Measurements from ENCODE around the gene APC2. TPM values are rescaled to one million over a fixed set of nuclear protein-coding genes. Genes with fewer than 3 reads are reported as not detected.

APC2 gene
- total RNA-seq, 2 experiments from 2014 or later: 0.57 to 5.5 TPM

DNA sequence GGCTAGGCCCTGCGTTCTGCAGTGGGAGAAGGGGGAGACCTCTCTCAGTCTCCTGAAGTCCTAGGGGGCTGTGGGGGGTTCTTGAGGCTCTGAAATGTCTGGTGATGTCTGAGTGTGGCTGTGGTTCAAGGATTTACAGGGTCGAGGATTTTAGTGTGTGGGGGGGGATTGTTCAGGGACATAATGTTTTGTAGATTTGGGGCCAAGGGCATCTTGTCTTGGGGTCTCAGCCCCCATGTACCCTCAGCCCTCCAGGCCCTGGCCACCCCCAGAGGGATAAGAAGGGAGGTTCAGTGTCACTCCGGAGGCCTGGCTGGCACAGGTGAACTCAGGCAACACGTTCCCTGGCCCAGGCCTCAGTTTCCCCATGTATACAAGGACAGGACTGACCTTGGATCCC is 2.4 kb upstream of the APC2 start:
- BruUV-seq (replicated peaks): no TSS peak
- no peaks in the 10 kb centered on the region for H3K9me2 ChIP-seq (ENCODE audit: insufficient read depth, low read length)
- no peak overlapping the region for H3K4me3 ChIP-seq (ENCODE audit: low read depth, low read length, poor library complexity, severe bottlenecking)
- H3K9me3 ChIP-seq (ENCODE audit: low read length): no peaks in the 10 kb centered on the region
- no peak overlapping the region for H2AFZ ChIP-seq (ENCODE audit: low read length)
- intact Hi-C loops (cut with micrococcal nuclease; ENCODE audit: unreplicated experiment): no loop called here
- DNase-seq (ENCODE audit: low spot score): no peak
- H3K27ac ChIP-seq (ENCODE audit: low read depth, low read length, poor library complexity, severe bottlenecking): no peak overlapping the region
- no peaks in the 10 kb centered on the region; the same call in 1 of the 2 replicates for H4K20me1 ChIP-seq (ENCODE audit: insufficient read depth, low read length)
- CTCF ChIA-PET (ENCODE audit: unreplicated experiment): no interaction called here
- H3K4me2 ChIP-seq (ENCODE audit: low read length): no peak overlapping the region
- H3K36me3 ChIP-seq (ENCODE audit: insufficient read depth, low read length): peaks cover 10% of the 10 kb centered on the region
- TF ChIP-seq EZH2phosphoT487 (IDR thresholded peaks at IDR 0.05; ENCODE audit: borderline replicate concordance, low read depth, low read length): no peak
- TF ChIP-seq, protein P1, sequence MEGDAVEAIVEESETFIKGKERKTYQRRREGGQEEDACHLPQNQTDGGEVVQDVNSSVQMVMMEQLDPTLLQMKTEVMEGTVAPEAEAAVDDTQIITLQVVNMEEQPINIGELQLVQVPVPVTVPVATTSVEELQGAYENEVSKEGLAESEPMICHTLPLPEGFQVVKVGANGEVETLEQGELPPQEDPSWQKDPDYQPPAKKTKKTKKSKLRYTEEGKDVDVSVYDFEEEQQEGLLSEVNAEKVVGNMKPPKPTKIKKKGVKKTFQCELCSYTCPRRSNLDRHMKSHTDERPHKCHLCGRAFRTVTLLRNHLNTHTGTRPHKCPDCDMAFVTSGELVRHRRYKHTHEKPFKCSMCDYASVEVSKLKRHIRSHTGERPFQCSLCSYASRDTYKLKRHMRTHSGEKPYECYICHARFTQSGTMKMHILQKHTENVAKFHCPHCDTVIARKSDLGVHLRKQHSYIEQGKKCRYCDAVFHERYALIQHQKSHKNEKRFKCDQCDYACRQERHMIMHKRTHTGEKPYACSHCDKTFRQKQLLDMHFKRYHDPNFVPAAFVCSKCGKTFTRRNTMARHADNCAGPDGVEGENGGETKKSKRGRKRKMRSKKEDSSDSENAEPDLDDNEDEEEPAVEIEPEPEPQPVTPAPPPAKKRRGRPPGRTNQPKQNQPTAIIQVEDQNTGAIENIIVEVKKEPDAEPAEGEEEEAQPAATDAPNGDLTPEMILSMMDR (conservative IDR thresholded peaks at IDR 0.05; ENCODE audit: low read length): no peak
- H3K79me2 ChIP-seq (ENCODE audit: insufficient read depth, low read depth, low read length): no peaks in the 10 kb centered on the region
- POLR2A ChIA-PET: no interaction called here
- H3K4me1 ChIP-seq (ENCODE audit: insufficient read depth, low read length, poor library complexity, severe bottlenecking): peaks cover 31% of the 10 kb centered on the region

DNA sequence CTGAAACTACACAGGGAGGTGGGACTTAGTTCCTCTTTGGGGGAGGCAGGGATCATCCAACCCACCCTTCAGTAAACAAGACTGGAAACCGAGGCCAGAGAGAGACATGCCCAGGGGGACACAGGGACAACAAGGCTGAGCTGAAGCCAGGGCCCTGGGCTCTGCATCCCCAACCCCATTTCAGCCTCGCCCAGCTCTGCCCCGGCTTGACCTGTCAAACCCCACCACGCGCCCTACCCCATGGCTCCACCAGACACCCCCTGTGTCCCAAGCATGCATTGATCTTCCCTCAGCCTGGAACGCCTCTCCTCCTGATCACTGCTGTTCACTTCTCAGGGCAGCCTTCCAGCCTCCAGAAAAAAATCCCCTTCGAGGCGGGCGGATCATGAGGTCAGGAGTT is 2.0 kb upstream of the APC2 start:
- TF ChIP-seq, protein P1 (conservative IDR thresholded peaks at IDR 0.05; ENCODE audit: low read length): no peak
- TF ChIP-seq EZH2phosphoT487 (IDR thresholded peaks at IDR 0.05; ENCODE audit: borderline replicate concordance, low read depth, low read length): no peak
- peaks cover 5% of the 10 kb centered on the region for H3K36me3 ChIP-seq (ENCODE audit: insufficient read depth, low read length)
- no peak overlapping the region for H3K4me2 ChIP-seq (ENCODE audit: low read length)
- H3K4me3 ChIP-seq (ENCODE audit: low read depth, low read length, poor library complexity, severe bottlenecking): no peak overlapping the region
- no peak for DNase-seq (ENCODE audit: low spot score)
- H4K20me1 ChIP-seq (ENCODE audit: insufficient read depth, low read length): no peaks in the 10 kb centered on the region; the same call in 1 of the 2 replicates
- no TSS peak for BruUV-seq (replicated peaks)
- H3K9me3 ChIP-seq (ENCODE audit: low read length): no peaks in the 10 kb centered on the region
- CTCF ChIA-PET (ENCODE audit: unreplicated experiment): no interaction called here
- H3K79me2 ChIP-seq (ENCODE audit: insufficient read depth, low read depth, low read length): no peaks in the 10 kb centered on the region
- no peak overlapping the region for H2AFZ ChIP-seq (ENCODE audit: low read length)
- H3K27ac ChIP-seq (ENCODE audit: low read depth, low read length, poor library complexity, severe bottlenecking): no peak overlapping the region
- peaks cover 31% of the 10 kb centered on the region for H3K4me1 ChIP-seq (ENCODE audit: insufficient read depth, low read length, poor library complexity, severe bottlenecking)
- POLR2A ChIA-PET: no interaction called here
- H3K9me2 ChIP-seq (ENCODE audit: insufficient read depth, low read length): no peaks in the 10 kb centered on the region
- intact Hi-C loops (cut with micrococcal nuclease; ENCODE audit: unreplicated experiment): no loop called here

DNA sequence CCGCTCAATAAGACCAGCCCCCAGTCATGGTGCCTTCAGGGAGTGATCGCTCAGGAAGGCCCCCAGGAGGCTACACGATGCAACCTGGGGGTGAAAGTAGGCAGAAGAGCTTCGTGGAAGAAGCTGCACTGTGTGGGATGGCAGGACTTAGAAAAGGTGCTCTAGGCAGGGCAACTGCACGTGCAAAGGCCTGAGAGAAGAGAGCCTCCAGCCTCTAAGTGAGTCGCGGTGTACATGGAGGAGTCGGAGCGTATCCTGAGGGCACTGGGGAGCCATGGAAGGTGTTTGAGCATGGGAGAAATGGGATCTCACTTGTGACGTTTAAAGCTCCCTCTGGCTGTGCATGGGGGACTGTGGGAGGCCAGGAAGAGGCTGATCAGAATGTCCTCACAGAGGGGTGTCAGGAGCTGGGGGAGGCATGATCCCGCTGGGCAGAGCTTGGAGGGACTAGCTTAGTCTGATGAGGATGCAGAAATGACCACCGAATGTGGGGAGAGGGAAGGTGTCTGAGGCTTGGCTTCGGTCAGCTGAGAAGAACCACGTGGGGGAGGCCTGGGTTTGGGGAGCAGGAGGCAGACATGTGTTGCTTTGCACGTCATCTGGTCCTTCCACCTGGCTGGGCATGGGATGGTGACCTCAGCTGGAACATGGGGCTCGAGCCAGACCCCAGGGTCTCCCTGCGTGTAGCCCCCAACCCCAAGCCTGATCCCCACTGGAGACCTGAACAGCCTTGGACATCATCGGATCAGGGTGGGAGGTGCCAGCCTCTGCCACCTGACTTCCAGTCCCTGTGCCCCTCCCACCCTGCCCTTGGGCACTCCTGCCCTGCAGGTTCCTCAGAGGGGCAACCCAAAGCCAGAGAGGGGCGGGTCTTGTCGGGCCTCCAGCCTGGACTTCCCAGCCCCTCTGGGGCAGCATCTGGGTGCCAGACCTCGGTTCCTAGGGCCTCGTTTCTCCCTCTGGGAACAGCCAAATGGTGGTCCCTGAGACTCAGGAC is 1.1 kb downstream of the APC2 start:
- Histone ChIP-seq H3K27ac (ENCODE audit: low read depth, low read length, poor library complexity, severe bottlenecking) (no peak overlapping the region), H3K79me2 (ENCODE audit: insufficient read depth, low read depth, low read length) (no peaks in the 10 kb centered on the region), H3K9me2 (ENCODE audit: insufficient read depth, low read length) (no peaks in the 10 kb centered on the region), H3K36me3 (ENCODE audit: insufficient read depth, low read length) (no peaks in the 10 kb centered on the region), H3K4me1 (ENCODE audit: insufficient read depth, low read length, poor library complexity, severe bottlenecking) (peaks cover 35% of the 10 kb centered on the region), H4K20me1 (ENCODE audit: insufficient read depth, low read length) (no peaks in the 10 kb centered on the region), H3K9me3 (ENCODE audit: low read length) (no peaks in the 10 kb centered on the region), H3K4me2 (ENCODE audit: low read length) (no peak overlapping the region), H2AFZ (ENCODE audit: low read length) (no peak overlapping the region), H3K4me3 (ENCODE audit: low read depth, low read length, poor library complexity, severe bottlenecking) (no peak overlapping the region)
- BruUV-seq (replicated peaks): no TSS peak
- CTCF ChIA-PET (ENCODE audit: unreplicated experiment): no interaction called here
- intact Hi-C loops (cut with micrococcal nuclease; ENCODE audit: unreplicated experiment): no loop called here
- TF ChIP-seq EZH2phosphoT487 (IDR thresholded peaks at IDR 0.05; ENCODE audit: borderline replicate concordance, low read depth, low read length): no peak
- TF ChIP-seq, protein P1 (conservative IDR thresholded peaks at IDR 0.05; ENCODE audit: low read length): no peak
- no peak for DNase-seq (ENCODE audit: low spot score)
- POLR2A ChIA-PET: no interaction called here
